ENCODE measurements around the gene BOC. TPM values are rescaled to one million over a fixed set of nuclear protein-coding genes. Genes with fewer than 3 reads are reported as not detected.

The BOC gene
- total and polyA plus RNA-seq, 2 of the 13 experiments (the other 11 are each of a cell fraction or from before 2014, with no cell fraction given), result 0.04 TPM; not detected in 1

GRCh38 chr3:113269661-113270060, 58.3 kb downstream of the BOC start:
- Histone ChIP-seq H3K27me3 (ENCODE audit: control insufficient read depth in 1 of 2, insufficient read depth in 2 of 2, low read length in 2 of 2) (peaks cover 3 to 45% of the 10 kb centered on the region in 2 experiments; a peak in 3 of 5 replicates), H3K4me3 (replicated peaks in 1 of 3; ENCODE audit: insufficient read depth in 1 of 3, low read depth in 2 of 3, low read length in 3 of 3) (no peak overlapping the region), H3K9me3 (ENCODE audit: low read length) (no peaks in the 10 kb centered on the region), H2AFZ (ENCODE audit: low read length) (no peak overlapping the region), H3K79me2 (ENCODE audit: insufficient read depth, low read length) (no peaks in the 10 kb centered on the region), H3K36me3 (replicated peaks in 1 of 2; ENCODE audit: control insufficient read depth in 1 of 2, insufficient read depth in 2 of 2, low read length in 2 of 2) (no peaks in the 10 kb centered on the region), H3K27ac (ENCODE audit: extremely low read length, insufficient read depth, low read length) (no peak overlapping the region), H4K20me1 (ENCODE audit: insufficient read depth, low read length) (no peaks in the 10 kb centered on the region), H3K9ac (ENCODE audit: insufficient read depth, low read depth, low read length) (no peak overlapping the region), H3K4me1 (ENCODE audit: insufficient read depth, low read length) (no peaks in the 10 kb centered on the region), H3K4me2 (ENCODE audit: low read depth, low read length) (no peak overlapping the region)
- TF ChIP-seq BCL3 (CRISPR knock-in tag; IDR thresholded peaks at IDR 0.05) (no peak), ZNF782 (CRISPR knock-in tag; IDR thresholded peaks at IDR 0.05; ENCODE audit: borderline replicate concordance) (no peak)
- CTCF ChIA-PET (ENCODE audit: low intra/inter-chr PET ratio, low total read pairs), result no interaction called here
- ATAC-seq, result no peak
- intact Hi-C loops (cut with micrococcal nuclease; ENCODE audit: unreplicated experiment), result no loop called here
- BruUV-seq (replicated peaks), result no TSS peak
- DNase-seq (ENCODE audit: low spot score), result no peak
- no peak for FAIRE-seq
- in situ Hi-C loops (cut with HindIII; ENCODE audit: extremely low pct_ligation_motif_present, low pct_unique_long_range_greater_than_20kb), result no loop called here
- 0% methylated on average over 2 of the region's 3 CpGs for WGBS (ENCODE audit: low lambda C conversion rate)
- POLR2A ChIA-PET, result no interaction called here

- Histone ChIP-seq H3K9me3 (ENCODE audit: low read length) (no peaks in the 10 kb centered on the region), H4K20me1 (ENCODE audit: insufficient read depth, low read length) (no peaks in the 10 kb centered on the region), H3K4me3 (replicated peaks in 1 of 3; ENCODE audit: insufficient read depth in 1 of 3, low read depth in 2 of 3, low read length in 3 of 3) (no peak overlapping the region), H3K4me1 (ENCODE audit: insufficient read depth, low read length) (peaks cover 3% of the 10 kb centered on the region), H3K4me2 (ENCODE audit: low read depth, low read length) (no peak overlapping the region), H3K27ac (ENCODE audit: extremely low read length, insufficient read depth, low read length) (no peak overlapping the region), H2AFZ (ENCODE audit: low read length) (no peak overlapping the region), H3K27me3 (ENCODE audit: control insufficient read depth in 1 of 2, insufficient read depth in 2 of 2, low read length in 2 of 2) (peaks cover 5 to 45% of the 10 kb centered on the region in 2 experiments; a peak in 4 of 5 replicates), H3K79me2 (ENCODE audit: insufficient read depth, low read length) (no peaks in the 10 kb centered on the region), H3K36me3 (replicated peaks in 1 of 2; ENCODE audit: control insufficient read depth in 1 of 2, insufficient read depth in 2 of 2, low read length in 2 of 2) (no peaks in the 10 kb centered on the region), H3K9ac (ENCODE audit: insufficient read depth, low read depth, low read length) (no peak overlapping the region)
- FAIRE-seq (no peak), DNase-seq (ENCODE audit: low spot score) (no peak), ATAC-seq (no peak)
- BruUV-seq (replicated peaks), result no TSS peak
- ChIA-PET CTCF (ENCODE audit: low intra/inter-chr PET ratio, low total read pairs) (no interaction called here), POLR2A (no interaction called here)
- in situ Hi-C loops (cut with HindIII; ENCODE audit: extremely low pct_ligation_motif_present, low pct_unique_long_range_greater_than_20kb) (no loop called here), intact Hi-C loops (cut with micrococcal nuclease; ENCODE audit: unreplicated experiment) (no loop called here)
- WGBS (ENCODE audit: low lambda C conversion rate), result 0% methylated on average over 2 of the region's 2 CpGs
- TF ChIP-seq ZNF570 (CRISPR knock-in tag; IDR thresholded peaks at IDR 0.05; ENCODE audit: borderline replicate concordance) (no peak), ZNF775 (CRISPR knock-in tag; IDR thresholded peaks at IDR 0.05; ENCODE audit: borderline replicate concordance) (no peak), CENPBD1 (CRISPR knock-in tag; IDR thresholded peaks at IDR 0.05; ENCODE audit: borderline replicate concordance, low read depth) (no peak), ZBTB40 (IDR thresholded peaks at IDR 0.05) (no peak), ZBTB40 (CRISPR knock-in tag; IDR thresholded peaks at IDR 0.05) (no peak), TRIM24 (CRISPR knock-in tag; IDR thresholded peaks at IDR 0.05) (no peak)
These were observed 58.7 kb downstream of the BOC start for GRCh38 chr3:113270068-113270467.

Data from HepG2 (cell line).